AG09309 (cell line): ENCODE data around the gene TMEM132C.

Experiments used
- DNase-seq: peaks from one replicate; pipeline ENCODE4 v3.0.0-alpha.2; 2010; ENCODE audit warnings: low read depth
- H3K4me3 ChIP-seq: 2 replicates; pipeline ENCODE4 v1.5.1; 2011; ENCODE audit warnings: mild to moderate bottlenecking, low read depth, low read length, moderate library complexity; ENCODE audit not compliant: control insufficient read depth
- CTCF ChIP-seq: IDR thresholded peaks from 2 replicates; pipeline ENCODE4 v1.5.1; 2011; ENCODE audit warnings: mild to moderate bottlenecking, low read depth, low read length, inconsistent platforms; ENCODE audit not compliant: insufficient read depth, control insufficient read depth; ENCODE audit errors: missing control alignments

The TMEM132C gene

GRCh38 chr12:128353301-128353700 lies 86.3 kb downstream of the TMEM132C start:
- no peak overlapping the region for H3K4me3 ChIP-seq
- no peak for DNase-seq
- no peak for TF ChIP-seq CTCF

- no peak for TF ChIP-seq CTCF
- H3K4me3 ChIP-seq = no peak overlapping the region
- no peak for DNase-seq
Observed at GRCh38 chr12:128356547-128356946, 89.6 kb downstream of the TMEM132C start.

- no peak overlapping the region for H3K4me3 ChIP-seq
- DNase-seq = no peak
- no peak for TF ChIP-seq CTCF
Observed at GRCh38 chr12:128361400-128361995, 94.5 kb downstream of the TMEM132C start.

- no peak for DNase-seq
- TF ChIP-seq CTCF = no peak
- no peak overlapping the region for H3K4me3 ChIP-seq
Observed at GRCh38 chr12:128365032-128365431, 98.1 kb downstream of the TMEM132C start.

GRCh38 chr12:128365651-128366231 lies 98.8 kb downstream of the TMEM132C start:
- TF ChIP-seq CTCF = no peak
- no peak for DNase-seq
- H3K4me3 ChIP-seq = no peak overlapping the region

GRCh38 chr12:128367961-128368360 lies 101.0 kb downstream of the TMEM132C start:
- TF ChIP-seq CTCF = no peak
- DNase-seq = no peak
- no peak overlapping the region for H3K4me3 ChIP-seq
